HepG2 (cell line): ENCODE results near the gene SATB2. TPM values are rescaled to one million over a fixed set of nuclear protein-coding genes. Genes with fewer than 3 reads are reported as not detected.

Experiments
- AHDC1 ChIP-seq: sonication (generic); formaldehyde crosslinking; IDR thresholded peaks from 2 replicates; pipeline ENCODE4 v1.5.1; 2020; ENCODE audit warnings: mild to moderate bottlenecking, missing genetic modification reagents, borderline replicate concordance
- ETV6 ChIP-seq: sonication (generic); formaldehyde crosslinking; conservative IDR thresholded peaks from 2 replicates; pipeline ENCODE4 v1.4.0; 2020; ENCODE audit warnings: missing genetic modification reagents
- KDM3A ChIP-seq: IDR thresholded peaks from 2 replicates; pipeline ENCODE4 v1.6.1; 2018; ENCODE audit warnings: low read depth, missing compliant biosample characterization
- PLSCR1 ChIP-seq: sonication (generic); formaldehyde crosslinking; IDR thresholded peaks from 2 replicates; pipeline ENCODE4 v1.5.0; 2020; ENCODE audit warnings: missing genetic modification reagents, mild to moderate bottlenecking, borderline replicate concordance
- PPARG ChIP-seq: conservative IDR thresholded peaks from 2 replicates; pipeline ENCODE4 v1.6.1; 2016; ENCODE audit warnings: missing biosample characterization, missing genetic modification reagents
- RNF2 ChIP-seq: fragments of 450-650 bp; conservative IDR thresholded peaks from 2 replicates; pipeline ENCODE4 v1.6.1; 2016; ENCODE audit warnings: low read depth
- SNAPC4 ChIP-seq: sonication (generic); formaldehyde crosslinking; IDR thresholded peaks from 2 replicates; pipeline ENCODE4 v1.4.0; 2020; ENCODE audit warnings: mild to moderate bottlenecking, missing genetic modification reagents
- TCF7L2 ChIP-seq: IDR thresholded peaks from 2 replicates; pipeline ENCODE4 v1.6.1; 2011; ENCODE audit warnings: mild to moderate bottlenecking, low read depth, low read length, moderate library complexity
- TMF1 ChIP-seq: sonication (generic); formaldehyde crosslinking; IDR thresholded peaks from 2 replicates; pipeline ENCODE4 v1.8.1; 2022; ENCODE audit warnings: low read depth, missing genetic modification reagents
- ZNF432 ChIP-seq: sonication (generic); formaldehyde crosslinking; IDR thresholded peaks from 2 replicates; pipeline ENCODE4 v1.5.0; 2020; ENCODE audit warnings: missing genetic modification reagents, mild to moderate bottlenecking, borderline replicate concordance
- ZNF570 ChIP-seq: sonication (generic); formaldehyde crosslinking; IDR thresholded peaks from 2 replicates; pipeline ENCODE4 v1.4.0; 2020; ENCODE audit warnings: mild to moderate bottlenecking, missing genetic modification reagents, borderline replicate concordance
- ZNF572 ChIP-seq: sonication (generic); formaldehyde crosslinking; IDR thresholded peaks from 2 replicates; pipeline ENCODE4 v1.5.1; 2020; ENCODE audit warnings: mild to moderate bottlenecking, missing genetic modification reagents
- ZNF678 ChIP-seq: sonication (generic); formaldehyde crosslinking; IDR thresholded peaks from 2 replicates; pipeline ENCODE4 v1.4.0; 2020; ENCODE audit warnings: mild to moderate bottlenecking, missing genetic modification reagents
- ZNF747 ChIP-seq: sonication (generic); formaldehyde crosslinking; IDR thresholded peaks from 2 replicates; pipeline ENCODE4 v1.8.1; 2023; ENCODE audit warnings: missing genetic modification reagents, mild to moderate bottlenecking, borderline replicate concordance
- ZSCAN20 ChIP-seq: sonication (generic); formaldehyde crosslinking; IDR thresholded peaks from 2 replicates; pipeline ENCODE4 v1.4.0; 2020; ENCODE audit warnings: missing genetic modification reagents, mild to moderate bottlenecking, borderline replicate concordance
- polyA plus RNA-seq, 8 experiments: library from polyadenylated mRNA; depleted of rRNA in 3 of 8; stranded (reverse) in 7 of 8; unstranded in 1 of 8; fragments of >200 nt; fragmentation: Illumina TruSeq in 4 of 8; extraction: Trizol in 4 of 8; gene quantifications; 2 replicates each; pipeline versions ENCODE4 v1.2.1 to v1.2.3, GENCODE V29; 2011 to 2016; ENCODE audit warnings: low read depth in 4 of 8, missing spikeins in 1 of 8, mixed read lengths in 1 of 8; ENCODE audit not compliant: insufficient read depth in 1 of 8
- total RNA-seq, 5 experiments: library from RNA; depleted of rRNA; stranded (reverse); fragments of >200 nt; fragmentation: Illumina TruSeq; extraction: Trizol; gene quantifications; 2 replicates each; pipeline ENCODE4 v1.2.3, GENCODE V29; 2016; ENCODE audit warnings: low read depth in 1 of 5

The SATB2 gene
- total and polyA plus RNA-seq, 2 of the 13 experiments (the other 11 are each of a cell fraction or from before 2014, with no cell fraction given): 2.5 to 5.5 TPM

- peak; percentile 98 for TF ChIP-seq SNAPC4
- peak; percentile 98 for TF ChIP-seq RNF2
- no peak; the same call in 1 of the 2 replicates for TF ChIP-seq AHDC1 (CRISPR knock-in tag)
- 0 out of 2 replicates have a peak, but pooled peaks have one; percentile 85 for TF ChIP-seq PLSCR1 (CRISPR knock-in tag)
- peak; percentile 50; the same call in 1 of the 2 replicates for TF ChIP-seq ZNF572 (CRISPR knock-in tag)
- peak; percentile 69; the same call in 1 of the 2 replicates for TF ChIP-seq ETV6 (CRISPR knock-in tag)
- no peak; the same call in 1 of the 2 replicates for TF ChIP-seq PPARG (CRISPR knock-in tag)
- TF ChIP-seq ZNF747 (CRISPR knock-in tag): peak; percentile 80
- TF ChIP-seq ZNF432 (CRISPR knock-in tag): no peak
- peak; percentile 32 for TF ChIP-seq ZSCAN20 (CRISPR knock-in tag)
- peak; percentile 64; the same call in 1 of the 2 replicates for TF ChIP-seq TMF1 (CRISPR knock-in tag)
- TF ChIP-seq TCF7L2: no peak
- TF ChIP-seq ZNF570 (CRISPR knock-in tag): 0 out of 2 replicates have a peak, but pooled peaks have one; percentile 76
- TF ChIP-seq KDM3A: no peak; the same call in 1 of the 2 replicates
- TF ChIP-seq ZNF678 (CRISPR knock-in tag): peak; percentile 68
Observed at GRCh38 chr2:199459286-199460100, 1.8 kb upstream of the SATB2 start (continued).
